GM20000 (cell line): ENCODE data around the gene ZNF678.

ENCODE experiments used
- DNase-seq: peaks from one replicate; pipeline ENCODE4 v3.0.0; 2012; ENCODE audit warnings: low spot score
- CTCF ChIP-seq: IDR thresholded peaks from 2 replicates; pipeline ENCODE4 v1.5.1; 2012; ENCODE audit warnings: mild to moderate bottlenecking, control low read depth; ENCODE audit errors: extremely low read depth, missing control alignments

Gene ZNF678

GRCh38 chr1:227562933-227563323 is 428 bp upstream of the ZNF678 start:
- no peak for DNase-seq
- no peak for TF ChIP-seq CTCF

- no peak for DNase-seq
Observed at GRCh38 chr1:227567256-227567655, 3.9 kb downstream of the ZNF678 start.

GRCh38 chr1:227568593-227568992 is 5.2 kb downstream of the ZNF678 start:
- no peak for DNase-seq
- no peak for TF ChIP-seq CTCF

More at GRCh38 chr1:227567256-227567655, 3.9 kb downstream of the ZNF678 start:
- TF ChIP-seq CTCF: no peak

- no peak for DNase-seq
- no peak for TF ChIP-seq CTCF
Observed at GRCh38 chr1:227572752-227573151, 9.4 kb downstream of the ZNF678 start.

- TF ChIP-seq CTCF: no peak
Observed at GRCh38 chr1:227574926-227575325, 11.6 kb downstream of the ZNF678 start.

GRCh38 chr1:227576189-227576588 is 12.8 kb downstream of the ZNF678 start:
- no peak for TF ChIP-seq CTCF
- DNase-seq: no peak

More at GRCh38 chr1:227574926-227575325, 11.6 kb downstream of the ZNF678 start:
- no peak for DNase-seq

GRCh38 chr1:227577500-227577899 is 14.1 kb downstream of the ZNF678 start:
- DNase-seq: no peak
- no peak for TF ChIP-seq CTCF
